Prostate gland (tissue), 2 donors: ENCODE data around the gene MIOS. TPM values are rescaled to one million over a fixed set of nuclear protein-coding genes. Genes with fewer than 3 reads are reported as not detected.

Experiments used
- DNase-seq: peaks from one replicate; pipeline ENCODE4 v3.0.0-alpha.2; 2019; ENCODE audit warnings: low spot score
- H3K27ac ChIP-seq, 2 donors: fragments of 200-600 bp; sonication (generic); 2 replicates each; pipeline ENCODE4 v1.5.1; 2017 to 2019
- H3K27me3 ChIP-seq: fragments of 200-600 bp; sonication (generic); replicated peaks from 2 replicates; pipeline ENCODE4 v1.5.1; 2019; ENCODE audit not compliant: insufficient read depth
- H3K36me3 ChIP-seq, 2 donors: fragments of 200-600 bp; sonication (generic); 1 replicate in 1 of 2; 2 replicates in 1 of 2; pipeline versions ENCODE4 v1.5.1 to v1.8.1; 2017 to 2019
- H3K4me1 ChIP-seq: fragments of 200-600 bp; sonication (generic); replicated peaks from 2 replicates; pipeline ENCODE4 v1.5.1; 2019
- H3K4me3 ChIP-seq, 2 donors: fragments of 200-600 bp; sonication (generic); 2 replicates each; pipeline ENCODE4 v1.5.1; 2017 to 2019
- H3K9me3 ChIP-seq: fragments of 200-600 bp; sonication (generic); 2 replicates; pipeline ENCODE4 v1.5.1; 2017
- POLR2A ChIP-seq: fragments of 450-650 bp; IDR thresholded peaks from one replicate; pipeline ENCODE4 v1.6.1; 2016; ENCODE audit warnings: antibody characterized with exemption, mild to moderate bottlenecking
- POLR2AphosphoS5 ChIP-seq: sonication (generic); formaldehyde crosslinking; IDR thresholded peaks from one replicate; pipeline ENCODE4 v1.6.1; 2017; ENCODE audit warnings: antibody characterized with exemption
- WGBS: methylation state at CpG from one replicate; pipeline ENCODE4 v1.1.5; 2018; 5-methylcytosine and 5-hydroxymethylcytosine counted together
- intact Hi-C: fragments of 100-400 bp; cut with DNase I; formaldehyde crosslinking; loops from one replicate; pipeline ENCODE4 v1.14.2; 2022
- total RNA-seq, 2 donors: library from RNA; depleted of rRNA; stranded (reverse); fragments of >200 nt; gene quantifications; one replicate each; pipeline ENCODE4 v1.1.0, GENCODE V29; 2016
- TF ChIP-seq, protein P1 (sequence below), 4 experiments: fragments of 200-600 bp in 2 of 4; fragments of 450-650 bp in 2 of 4; sonication (generic) in 2 of 4; IDR thresholded peaks; 1 replicate in 3 of 4; 2 replicates in 1 of 4; pipeline ENCODE4 v1.5.1; 2016 to 2019; ENCODE audit warnings: antibody characterized with exemption in 4 of 4, mild to moderate bottlenecking in 2 of 4, moderate library complexity in 2 of 4

MIOS gene
- total RNA-seq, 2 donors from 2014 or later = 52.3 to 85.6 TPM

DNA sequence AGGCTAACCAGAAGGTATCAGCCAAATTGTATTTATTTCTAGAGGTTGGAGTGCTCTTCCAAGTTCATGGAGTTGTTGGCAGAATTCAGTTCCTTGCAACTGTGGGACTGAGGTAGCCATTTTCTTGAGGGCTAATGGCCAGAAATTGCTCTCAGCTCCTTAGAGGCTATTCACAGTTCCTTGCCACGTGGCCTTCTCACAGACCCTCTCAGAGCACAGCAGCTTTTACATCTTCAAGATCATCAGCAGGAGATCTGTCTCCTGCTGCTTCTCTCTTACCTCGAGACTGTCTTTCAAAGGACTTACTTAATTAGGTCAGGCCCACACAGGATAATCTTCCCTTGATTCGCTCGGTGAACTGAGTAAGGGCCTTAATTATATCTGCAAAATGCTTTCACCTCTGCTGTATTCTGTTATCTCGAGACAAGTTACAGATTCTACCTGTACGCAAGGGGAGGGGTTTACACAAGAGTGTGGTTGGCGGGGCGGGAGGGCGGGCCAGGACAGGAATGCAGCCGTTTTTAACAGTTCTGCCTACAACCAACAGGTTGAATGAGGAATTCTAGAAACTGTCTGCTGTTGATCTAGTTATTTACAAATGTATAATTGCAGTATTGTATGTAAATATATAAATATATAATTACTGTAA is 15.0 kb downstream of the MIOS start:
- 40% methylated on average over 10 of the region's 10 CpGs for WGBS
- no peak overlapping the region for H3K4me3 ChIP-seq
- peaks cover 3% of the 10 kb centered on the region for H3K4me1 ChIP-seq
- H3K27me3 ChIP-seq = no peaks in the 10 kb centered on the region
- intact Hi-C loops = no loop called here
- no peaks in the 10 kb centered on the region for H3K9me3 ChIP-seq
- no peaks in the 10 kb centered on the region for H3K36me3 ChIP-seq
- H3K27ac ChIP-seq = peak overlapping the region in 1 of 2 donors; percentile 17
- TF ChIP-seq POLR2A (no peak), POLR2AphosphoS5 (no peak)
- TF ChIP-seq, protein P1, sequence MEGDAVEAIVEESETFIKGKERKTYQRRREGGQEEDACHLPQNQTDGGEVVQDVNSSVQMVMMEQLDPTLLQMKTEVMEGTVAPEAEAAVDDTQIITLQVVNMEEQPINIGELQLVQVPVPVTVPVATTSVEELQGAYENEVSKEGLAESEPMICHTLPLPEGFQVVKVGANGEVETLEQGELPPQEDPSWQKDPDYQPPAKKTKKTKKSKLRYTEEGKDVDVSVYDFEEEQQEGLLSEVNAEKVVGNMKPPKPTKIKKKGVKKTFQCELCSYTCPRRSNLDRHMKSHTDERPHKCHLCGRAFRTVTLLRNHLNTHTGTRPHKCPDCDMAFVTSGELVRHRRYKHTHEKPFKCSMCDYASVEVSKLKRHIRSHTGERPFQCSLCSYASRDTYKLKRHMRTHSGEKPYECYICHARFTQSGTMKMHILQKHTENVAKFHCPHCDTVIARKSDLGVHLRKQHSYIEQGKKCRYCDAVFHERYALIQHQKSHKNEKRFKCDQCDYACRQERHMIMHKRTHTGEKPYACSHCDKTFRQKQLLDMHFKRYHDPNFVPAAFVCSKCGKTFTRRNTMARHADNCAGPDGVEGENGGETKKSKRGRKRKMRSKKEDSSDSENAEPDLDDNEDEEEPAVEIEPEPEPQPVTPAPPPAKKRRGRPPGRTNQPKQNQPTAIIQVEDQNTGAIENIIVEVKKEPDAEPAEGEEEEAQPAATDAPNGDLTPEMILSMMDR (IDR thresholded peaks at IDR 0.05) = no peak
- no peak for DNase-seq

- no peaks in the 10 kb centered on the region for H3K36me3 ChIP-seq
- intact Hi-C loops = no loop called here
- no peaks in the 10 kb centered on the region for H3K27me3 ChIP-seq
- H3K9me3 ChIP-seq = no peaks in the 10 kb centered on the region
- TF ChIP-seq POLR2AphosphoS5 = no peak
- no peak for TF ChIP-seq POLR2A
- TF ChIP-seq, protein P1 (IDR thresholded peaks at IDR 0.05) = no peak
- no peak for DNase-seq
- H3K4me3 ChIP-seq = no peak overlapping the region
- WGBS = 90% methylated on average over 1 of the region's 1 CpG
- H3K4me1 ChIP-seq = peaks cover 3% of the 10 kb centered on the region
- no peak overlapping the region for H3K27ac ChIP-seq
Measured at GRCh38 chr7:7582596-7582995, 15.9 kb downstream of the MIOS start.

DNA sequence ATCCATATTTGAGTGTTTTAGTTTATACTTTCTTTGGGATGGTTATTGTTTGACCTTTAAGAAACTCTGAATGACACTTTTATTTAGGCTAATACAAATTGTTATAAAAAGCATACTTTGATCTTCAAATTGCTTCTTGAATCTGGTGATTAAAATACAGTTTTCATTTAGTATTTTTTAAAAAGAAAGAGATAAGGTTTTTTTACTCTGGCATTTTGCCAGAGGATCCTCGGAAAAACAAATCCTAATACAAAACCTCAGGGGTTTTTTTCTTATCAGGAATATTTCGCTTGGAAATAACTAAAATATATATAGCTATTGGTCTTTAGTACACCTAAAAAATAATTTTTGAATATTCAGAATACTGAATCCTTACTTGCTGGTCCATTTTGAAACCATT is 17.0 kb downstream of the MIOS start:
- no peaks in the 10 kb centered on the region for H3K9me3 ChIP-seq
- H3K4me3 ChIP-seq = no peak overlapping the region
- intact Hi-C loops = no loop called here
- no peaks in the 10 kb centered on the region for H3K36me3 ChIP-seq
- WGBS = 75% methylated on average over 2 of the region's 2 CpGs
- H3K27me3 ChIP-seq = no peaks in the 10 kb centered on the region
- H3K27ac ChIP-seq = no peak overlapping the region
- DNase-seq = no peak
- H3K4me1 ChIP-seq = peaks cover 3% of the 10 kb centered on the region
- TF ChIP-seq, protein P1 (IDR thresholded peaks at IDR 0.05) = no peak

DNA sequence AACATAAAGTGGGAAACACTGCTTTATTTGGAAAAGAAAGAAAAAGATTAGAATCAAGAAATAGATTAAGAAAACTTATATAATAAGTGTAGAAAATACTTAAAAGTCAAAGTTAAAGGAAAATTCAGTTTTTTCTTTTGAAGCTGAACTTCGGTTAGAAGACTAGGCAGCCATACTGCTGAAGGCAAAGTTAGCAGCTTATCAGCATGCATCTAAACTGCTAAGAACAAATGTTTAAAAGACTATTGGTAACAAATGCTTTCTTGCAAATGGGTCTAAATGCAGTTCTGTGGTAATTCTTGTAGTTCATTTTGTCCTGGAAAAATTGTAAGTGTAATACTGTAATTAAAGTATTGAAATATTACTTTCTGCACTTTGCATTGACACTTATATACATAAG is 18.0 kb downstream of the MIOS start:
- Histone ChIP-seq H3K4me3 (no peak overlapping the region), H3K36me3 (no peaks in the 10 kb centered on the region), H3K27me3 (no peaks in the 10 kb centered on the region), H3K4me1 (peaks cover 3% of the 10 kb centered on the region), H3K9me3 (no peaks in the 10 kb centered on the region), H3K27ac (peak overlapping the region in 1 of 2 donors; percentile 55)
- no peak for DNase-seq
- intact Hi-C loops = no loop called here
- TF ChIP-seq POLR2A = no peak
- TF ChIP-seq, protein P1 (IDR thresholded peaks at IDR 0.05) = no peak
- WGBS = 85% methylated on average over 1 of the region's 1 CpG

DNA sequence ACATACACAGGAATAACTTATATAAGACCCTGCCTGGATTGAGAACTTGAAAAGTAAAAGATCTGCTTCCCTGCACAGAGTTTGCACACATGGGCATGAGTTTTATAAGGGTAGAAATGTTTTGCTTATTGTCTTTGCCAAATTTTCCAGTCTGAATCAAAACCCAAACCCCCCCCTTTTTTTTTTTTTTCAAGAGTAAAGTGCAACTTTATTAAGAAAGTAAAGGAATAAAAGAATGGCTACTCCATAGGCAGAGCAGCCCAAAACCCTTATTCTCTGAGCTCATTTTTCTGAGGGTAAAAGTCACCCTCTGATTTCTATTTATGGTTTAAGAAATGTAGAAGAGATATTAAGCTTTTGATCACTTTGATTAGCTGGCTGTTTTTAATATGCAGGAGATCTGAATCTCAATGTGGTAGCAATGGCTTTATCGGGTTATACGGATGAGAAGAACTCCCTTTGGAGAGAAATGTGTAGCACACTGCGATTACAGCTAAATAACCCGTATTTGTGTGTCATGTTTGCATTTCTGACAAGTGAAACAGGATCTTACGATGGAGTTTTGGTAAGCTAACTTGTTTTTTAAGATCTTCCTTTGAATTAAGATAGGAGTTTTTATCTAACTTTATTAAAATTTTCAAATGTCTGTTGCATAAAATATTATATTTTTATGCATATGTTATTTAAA is 18.7 kb downstream of the MIOS start:
- H3K4me1 ChIP-seq = peaks cover 3% of the 10 kb centered on the region
- no peak for DNase-seq
- no peaks in the 10 kb centered on the region for H3K27me3 ChIP-seq
- WGBS = 53% methylated on average over 5 of the region's 5 CpGs
- no peaks in the 10 kb centered on the region for H3K36me3 ChIP-seq
- H3K4me3 ChIP-seq = no peak overlapping the region
- H3K27ac ChIP-seq = peak overlapping the region; percentile 5 to 55
- intact Hi-C loops = no loop called here
- no peaks in the 10 kb centered on the region for H3K9me3 ChIP-seq
- TF ChIP-seq, protein P1 (IDR thresholded peaks at IDR 0.05) = no peak
- TF ChIP-seq POLR2AphosphoS5 (no peak), POLR2A (no peak)
